Calu3 (cell line): ENCODE data around the gene CAP2. TPM values are rescaled to one million over a fixed set of nuclear protein-coding genes. Genes with fewer than 3 reads are reported as not detected.
"Not testable (repeated sequence)": the region's sequence is repeated elsewhere in the genome, so short reads cannot be mapped to it uniquely, and the experiment has no call there.

Source experiments
- BruUV-seq: library from RNA; stranded (reverse); fragments of 400-500 nt; replicated peaks from 2 replicates; lab custom pipeline; 2021; lab: Mats Ljungman, UMichigan
- CTCF ChIA-PET: fragments of 300-600 bp; sonication (Branson Sonifier 250); formaldehyde crosslinking; loops from one replicate; lab custom pipeline; 2022; ENCODE audit warnings: antibody characterized with exemption; lab: Charles Lee
- DNase-seq: peaks from one replicate; pipeline ENCODE4 v3.0.0; 2022
- H3K27ac Mint-ChIP-seq: one replicate; pipeline ENCODE4 v1.8.0; 2022; ENCODE audit warnings: mixed read lengths; ENCODE audit not compliant: unreplicated experiment
- H3K27me3 Mint-ChIP-seq: one replicate; pipeline ENCODE4 v1.8.0; 2022; ENCODE audit warnings: mixed read lengths; ENCODE audit not compliant: unreplicated experiment
- H3K36me3 Mint-ChIP-seq: one replicate; pipeline ENCODE4 v1.8.0; 2022; ENCODE audit warnings: mild to moderate bottlenecking, moderate library complexity, mixed read lengths; ENCODE audit not compliant: insufficient read depth, unreplicated experiment
- H3K4me1 Mint-ChIP-seq: one replicate; pipeline ENCODE4 v1.8.0; 2022; ENCODE audit warnings: mild to moderate bottlenecking, low read depth, mixed read lengths; ENCODE audit not compliant: unreplicated experiment
- H3K4me3 Mint-ChIP-seq: one replicate; pipeline ENCODE4 v1.8.0; 2022; ENCODE audit warnings: mild to moderate bottlenecking, low read depth, moderate library complexity, mixed read lengths; ENCODE audit not compliant: unreplicated experiment
- H3K9me3 Mint-ChIP-seq: one replicate; pipeline ENCODE4 v1.8.0; 2022; ENCODE audit warnings: low read depth, mixed read lengths; ENCODE audit not compliant: unreplicated experiment
- CTCF ChIP-seq: fragments of 200-600 bp; IDR thresholded peaks from one replicate; pipeline ENCODE4 v1.8.0; 2022; ENCODE audit warnings: antibody characterized with exemption; ENCODE audit not compliant: unreplicated experiment
- intact Hi-C: fragments of 100-400 bp; cut with micrococcal nuclease; formaldehyde crosslinking; loops from one replicate; pipeline ENCODE4 v1.10.0; 2022; ENCODE audit not compliant: unreplicated experiment
- total RNA-seq: library from RNA; stranded (reverse); gene quantifications from 2 replicates; pipeline ENCODE4 v1.2.3, GENCODE V29; 2022

CAP2 gene
- total RNA-seq, 1 experiment from 2014 or later = 15.7 TPM

- no TSS peak for BruUV-seq
- H3K4me3 Mint-ChIP-seq = no peak overlapping the region
- H3K36me3 Mint-ChIP-seq = no peaks in the 10 kb centered on the region
- H3K27me3 Mint-ChIP-seq = no peaks in the 10 kb centered on the region
- CTCF ChIA-PET = interaction anchor here (0.6 to 0.9 kb wide), 4 partner anchors 11 to 428 kb away, joined by 3 to 7 read pairs (median 4); partner anchors contain the start of gene FAM8A1
- intact Hi-C loops = loop anchor here (1.0 to 5.0 kb wide), 4 partner anchors 218 to 428 kb away; partner anchors contain the start of gene RBM24
- no peaks in the 10 kb centered on the region for H3K9me3 Mint-ChIP-seq
- peak; percentile 61 for TF ChIP-seq CTCF
- H3K27ac Mint-ChIP-seq = no peak overlapping the region
- peak; percentile 23 for DNase-seq
- H3K4me1 Mint-ChIP-seq = peaks cover 13% of the 10 kb centered on the region
These were observed 190.9 kb downstream of the CAP2 start for GRCh38 chr6:17584241-17584803.

- DNase-seq = peak; percentile 58
- CTCF ChIA-PET = interaction anchor here (0.6 to 1.0 kb wide), 3 partner anchors 17 to 457 kb away, joined by 3 to 6 read pairs (median 4); no protein-coding TSS in a partner anchor
- BruUV-seq = no TSS peak
- Mint-ChIP-seq H3K27me3 (no peaks in the 10 kb centered on the region), H3K9me3 (no peaks in the 10 kb centered on the region), H3K36me3 (no peaks in the 10 kb centered on the region), H3K4me1 (peaks cover 13% of the 10 kb centered on the region), H3K27ac (no peak overlapping the region), H3K4me3 (no peak overlapping the region)
- intact Hi-C loops = no loop called here
- TF ChIP-seq CTCF = peak; percentile 36
These were observed 192.5 kb downstream of the CAP2 start for GRCh38 chr6:17585766-17586490.

- H3K4me3 Mint-ChIP-seq, BruUV-seq, H3K9me3 Mint-ChIP-seq, H3K36me3 Mint-ChIP-seq, H3K27me3 Mint-ChIP-seq, intact Hi-C loops, DNase-seq, CTCF ChIA-PET, H3K27ac Mint-ChIP-seq: not testable (repeated sequence)
- H3K4me1 Mint-ChIP-seq = peaks cover 13% of the 10 kb centered on the region
These were observed 193.2 kb downstream of the CAP2 start for GRCh38 chr6:17586623-17587022.

GRCh38 chr6:17588011-17588410, 194.6 kb downstream of the CAP2 start:
- TF ChIP-seq CTCF = no peak
- intact Hi-C loops = no loop called here
- Mint-ChIP-seq H3K4me3 (no peak overlapping the region), H3K9me3 (no peaks in the 10 kb centered on the region), H3K36me3 (no peaks in the 10 kb centered on the region), H3K27ac (no peak overlapping the region), H3K27me3 (no peaks in the 10 kb centered on the region), H3K4me1 (peaks cover 13% of the 10 kb centered on the region)
- CTCF ChIA-PET = no interaction called here
- DNase-seq = no peak
- no TSS peak for BruUV-seq
